ENCODE measurements around the gene ZCCHC7. TPM values are rescaled to one million over a fixed set of nuclear protein-coding genes. Genes with fewer than 3 reads are reported as not detected.
A peak's percentile ranks its signal among the peaks of the same experiment; 100 is the strongest.

The ZCCHC7 gene
- polyA plus RNA-seq, 3 donors from 2014 or later: 21.1 to 23.8 (median 23.1) TPM

DNA sequence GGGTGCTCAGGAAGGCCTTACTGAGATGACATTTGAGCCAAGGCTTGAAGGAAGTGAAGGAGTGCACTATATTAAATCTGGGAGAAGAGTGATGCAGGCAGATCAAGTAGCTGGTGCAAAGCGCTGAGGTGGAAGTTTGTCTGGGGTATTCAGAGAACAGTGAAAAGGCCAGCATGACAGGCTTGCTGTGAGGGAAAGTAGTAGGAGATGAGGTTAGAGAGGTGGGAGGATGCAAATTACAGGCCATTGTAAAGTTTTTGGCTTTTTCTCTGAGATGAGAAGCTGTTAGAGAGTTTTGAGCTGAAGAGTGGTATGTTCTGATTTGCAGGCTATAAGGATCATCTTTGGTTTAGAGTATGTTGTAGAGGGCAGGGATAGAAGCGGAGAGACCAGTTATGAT is 221.3 kb downstream of the ZCCHC7 start:
- H3K27me3 Mint-ChIP-seq (ENCODE audit: low read depth in 3 of 3): no peaks in the 10 kb centered on the region
- no peak for DNase-seq
- H3K4me3 Mint-ChIP-seq: no peak overlapping the region
- no peaks in the 10 kb centered on the region for H3K4me1 Mint-ChIP-seq
- H3K36me3 Mint-ChIP-seq: no peaks in the 10 kb centered on the region
- no peak overlapping the region for H3K27ac Mint-ChIP-seq
- H3K9me3 Mint-ChIP-seq: no peaks in the 10 kb centered on the region

DNA sequence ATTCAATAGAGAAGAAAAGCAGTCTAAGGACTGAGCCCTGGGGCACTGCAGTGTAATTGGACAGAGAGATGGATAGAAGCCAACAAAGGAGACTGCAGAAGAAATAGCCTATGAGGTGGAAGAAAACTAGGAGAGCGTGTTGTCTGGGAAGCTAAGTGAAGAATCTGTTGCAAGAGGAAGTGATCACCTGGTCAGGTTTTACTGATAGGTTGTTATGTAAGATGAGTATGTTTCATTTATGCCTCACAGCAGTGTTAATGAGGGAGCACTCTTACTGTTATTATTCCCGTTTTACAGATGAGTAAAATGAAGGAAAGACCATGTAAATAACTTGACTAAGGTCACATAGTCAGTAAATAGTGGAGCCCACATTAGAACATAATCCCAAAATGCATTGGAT is 222.1 kb downstream of the ZCCHC7 start:
- Mint-ChIP-seq H3K27ac (no peak overlapping the region), H3K4me3 (no peak overlapping the region), H3K27me3 (ENCODE audit: low read depth in 3 of 3) (no peaks in the 10 kb centered on the region), H3K9me3 (no peaks in the 10 kb centered on the region), H3K36me3 (no peaks in the 10 kb centered on the region), H3K4me1 (no peaks in the 10 kb centered on the region)
- no peak for DNase-seq

DNA sequence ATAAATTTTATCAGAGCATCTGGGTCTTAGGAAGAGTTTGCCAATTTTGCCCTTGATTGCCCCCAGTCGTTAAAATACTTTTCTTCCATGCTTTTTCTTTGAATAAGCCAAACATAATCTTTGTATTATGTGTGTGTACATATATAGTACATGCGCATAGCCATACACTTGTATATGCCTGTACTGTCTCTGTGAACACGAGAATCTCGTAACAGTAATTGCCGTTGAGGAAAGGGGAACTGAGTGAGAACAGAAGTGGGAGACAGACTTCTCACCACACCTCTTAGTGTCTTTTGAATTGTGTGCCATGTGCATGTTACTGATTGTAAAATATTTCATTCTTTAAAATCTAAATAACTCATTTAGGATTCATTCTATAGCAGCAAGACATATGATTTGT is 222.5 kb downstream of the ZCCHC7 start:
- H3K9me3 Mint-ChIP-seq: no peaks in the 10 kb centered on the region
- H3K27ac Mint-ChIP-seq: no peak overlapping the region
- no peaks in the 10 kb centered on the region for H3K27me3 Mint-ChIP-seq (ENCODE audit: low read depth in 3 of 3)
- H3K4me1 Mint-ChIP-seq: no peaks in the 10 kb centered on the region
- DNase-seq: no peak
- H3K36me3 Mint-ChIP-seq: no peaks in the 10 kb centered on the region
- H3K4me3 Mint-ChIP-seq: no peak overlapping the region

DNA sequence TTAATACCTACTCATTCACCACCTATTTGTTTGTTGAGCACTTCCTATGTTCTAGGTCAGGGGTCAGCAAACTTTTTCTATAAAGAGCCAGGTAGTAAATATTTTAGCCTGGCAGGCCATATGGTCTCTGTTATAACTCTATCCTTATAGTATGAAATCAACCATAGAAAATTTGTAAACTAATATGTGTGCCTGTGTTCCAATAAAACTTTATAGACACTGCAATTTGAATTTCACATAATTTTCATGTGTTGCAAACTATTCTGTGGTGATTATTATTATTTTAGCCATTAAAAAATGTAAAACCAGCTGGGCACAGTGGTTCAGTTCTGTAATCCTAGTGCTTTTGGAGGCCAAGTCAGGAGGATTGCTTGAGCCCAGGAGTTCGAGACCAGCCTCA is 223.3 kb downstream of the ZCCHC7 start:
- no peaks in the 10 kb centered on the region for H3K27me3 Mint-ChIP-seq (ENCODE audit: low read depth in 3 of 3)
- no peak for DNase-seq
- peaks cover 0 to 2% (median 0%) of the 10 kb centered on the region in 3 donors for H3K36me3 Mint-ChIP-seq
- H3K27ac Mint-ChIP-seq: no peak overlapping the region
- no peak overlapping the region for H3K4me3 Mint-ChIP-seq
- no peaks in the 10 kb centered on the region for H3K9me3 Mint-ChIP-seq
- no peaks in the 10 kb centered on the region for H3K4me1 Mint-ChIP-seq

DNA sequence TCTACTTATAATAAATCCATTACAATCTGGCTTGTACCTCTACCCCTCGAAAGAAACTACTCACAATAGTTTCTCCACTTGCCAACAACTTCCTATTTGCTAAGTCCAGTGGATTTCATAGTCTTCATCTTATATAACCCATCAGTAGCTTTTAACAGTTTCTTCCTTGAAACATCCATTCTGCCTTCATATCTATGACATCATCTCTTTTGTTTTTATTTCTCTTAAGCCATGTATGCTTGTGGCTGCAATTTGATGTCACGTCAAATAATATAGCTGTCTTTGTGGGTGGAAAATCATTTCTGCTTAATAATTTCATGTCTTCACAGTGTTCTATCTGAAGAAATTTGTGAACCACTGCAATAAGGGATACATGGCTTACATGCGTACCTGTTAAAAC is 224.7 kb downstream of the ZCCHC7 start:
- Mint-ChIP-seq H3K9me3 (no peaks in the 10 kb centered on the region), H3K36me3 (peaks cover 0 to 3% (median 0%) of the 10 kb centered on the region in 3 donors), H3K27me3 (ENCODE audit: low read depth in 3 of 3) (no peaks in the 10 kb centered on the region), H3K27ac (no peak overlapping the region), H3K4me1 (no peaks in the 10 kb centered on the region), H3K4me3 (no peak overlapping the region)
- no peak for DNase-seq

DNA sequence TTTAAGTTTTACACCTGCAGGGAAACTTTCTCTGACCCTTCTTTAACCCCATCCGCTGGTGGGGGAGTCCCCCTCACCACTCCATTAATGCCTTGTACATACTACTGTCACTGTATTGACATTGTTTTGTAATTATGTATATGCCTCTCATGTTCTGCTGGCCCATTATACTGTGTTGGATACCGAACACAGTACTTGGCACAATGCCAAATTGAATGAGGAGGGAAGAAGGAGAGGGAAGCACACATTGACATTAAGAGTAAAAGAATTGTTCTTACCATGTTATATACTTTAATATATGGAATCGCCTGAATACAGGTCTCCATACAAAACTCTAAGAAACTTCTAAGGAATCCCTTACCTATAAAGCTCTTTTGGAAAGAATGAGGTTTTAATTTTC is 228.5 kb downstream of the ZCCHC7 start:
- no peak overlapping the region for H3K4me3 Mint-ChIP-seq
- H3K36me3 Mint-ChIP-seq: peaks cover 10 to 24% (median 12%) of the 10 kb centered on the region in 3 donors
- no peak overlapping the region for H3K27ac Mint-ChIP-seq
- H3K27me3 Mint-ChIP-seq (ENCODE audit: low read depth in 3 of 3): no peaks in the 10 kb centered on the region
- no peak for DNase-seq
- no peaks in the 10 kb centered on the region for H3K9me3 Mint-ChIP-seq
- no peaks in the 10 kb centered on the region for H3K4me1 Mint-ChIP-seq

DNA sequence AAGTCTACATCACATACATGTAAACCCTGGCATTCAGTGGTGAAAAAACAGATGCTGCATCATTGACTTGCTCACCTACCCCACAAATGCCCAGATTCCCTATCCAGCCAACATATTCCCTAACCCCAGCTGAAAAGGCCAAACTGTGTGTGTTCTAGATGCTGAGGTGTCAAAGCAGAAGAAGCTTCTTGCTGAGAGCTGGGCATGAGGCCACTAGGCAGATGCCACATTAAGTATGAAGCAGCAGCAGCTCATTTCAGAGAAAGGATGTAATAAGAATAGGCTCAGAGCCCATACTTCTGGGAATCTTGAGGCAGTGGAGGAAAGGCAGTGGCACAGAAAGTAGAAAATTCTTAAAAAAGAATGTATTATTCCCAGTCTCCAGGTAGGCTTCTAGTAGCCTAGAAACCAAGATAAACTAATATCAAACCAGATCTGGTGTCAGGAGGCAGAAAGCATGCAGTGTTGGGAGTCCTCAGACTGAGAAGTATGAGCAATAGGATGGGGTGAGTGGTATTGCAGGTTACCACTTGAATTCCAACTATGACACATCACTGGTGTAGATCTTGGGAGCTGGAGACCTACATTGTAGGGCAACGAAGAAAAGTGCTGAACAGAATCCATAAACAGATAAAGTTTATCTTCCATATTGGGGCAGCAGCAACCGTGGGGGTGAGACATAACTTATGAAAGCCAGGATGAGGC is 230.3 kb downstream of the ZCCHC7 start:
- H3K4me1 Mint-ChIP-seq: no peaks in the 10 kb centered on the region
- DNase-seq: no peak
- no peaks in the 10 kb centered on the region for H3K27me3 Mint-ChIP-seq (ENCODE audit: low read depth in 3 of 3)
- H3K4me3 Mint-ChIP-seq: no peak overlapping the region
- peaks cover 15 to 29% (median 20%) of the 10 kb centered on the region in 3 donors for H3K36me3 Mint-ChIP-seq
- H3K27ac Mint-ChIP-seq: no peak overlapping the region
- no peaks in the 10 kb centered on the region for H3K9me3 Mint-ChIP-seq

DNA sequence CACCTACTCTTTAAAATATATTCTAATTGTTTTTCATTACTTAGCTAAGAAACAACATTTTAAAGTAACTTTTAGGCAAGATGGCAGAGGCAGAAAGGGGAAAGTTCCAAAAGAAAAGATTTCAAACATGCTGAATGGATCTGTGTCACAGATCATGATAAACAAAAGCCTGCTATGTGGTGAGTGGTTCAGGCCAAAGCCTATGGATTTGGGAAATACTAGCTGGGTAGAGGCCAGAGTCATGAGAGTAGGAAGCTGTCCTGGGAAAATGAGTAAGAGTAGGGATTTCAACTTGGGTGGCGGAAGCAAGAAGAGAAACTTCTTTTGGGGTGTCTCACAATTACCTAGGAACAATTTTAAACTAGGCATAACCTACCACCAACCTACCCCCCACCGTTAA is 233.4 kb downstream of the ZCCHC7 start:
- Mint-ChIP-seq H3K4me3 (no peak overlapping the region), H3K4me1 (no peaks in the 10 kb centered on the region), H3K36me3 (peaks cover 27 to 34% (median 33%) of the 10 kb centered on the region in 3 donors), H3K9me3 (no peaks in the 10 kb centered on the region), H3K27me3 (ENCODE audit: low read depth in 3 of 3) (no peaks in the 10 kb centered on the region), H3K27ac (no peak overlapping the region)
- DNase-seq: no peak

DNA sequence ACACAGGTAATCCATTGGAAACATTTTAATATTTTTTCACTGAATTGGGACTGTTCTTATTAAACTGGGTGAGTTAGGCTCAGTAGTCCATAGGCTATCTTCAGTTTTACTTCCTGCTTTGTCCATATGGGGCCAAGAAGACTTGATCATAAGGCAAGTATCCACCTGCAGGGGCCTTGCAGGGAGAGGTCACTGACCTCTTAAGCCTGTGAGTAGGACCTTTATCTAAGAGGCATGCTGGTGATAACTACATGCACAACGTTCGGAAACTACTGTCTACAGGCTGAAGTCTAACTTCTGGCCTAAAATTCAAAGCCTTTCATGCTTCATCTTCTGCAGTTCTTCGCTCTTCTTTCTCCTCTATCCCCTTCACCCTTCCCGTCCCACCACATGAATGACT is 242.1 kb downstream of the ZCCHC7 start:
- no peak overlapping the region for H3K4me3 Mint-ChIP-seq
- peaks cover 0 to 2% (median 0%) of the 10 kb centered on the region in 6 donors for H3K9me3 Mint-ChIP-seq
- H3K36me3 Mint-ChIP-seq: peaks cover 4 to 18% (median 17%) of the 10 kb centered on the region in 3 donors
- no peak overlapping the region for H3K27ac Mint-ChIP-seq
- no peak for DNase-seq
- H3K4me1 Mint-ChIP-seq: peaks cover 8 to 9% of the 10 kb centered on the region in 2 donors
- H3K27me3 Mint-ChIP-seq (ENCODE audit: low read depth in 3 of 3): peaks cover 0 to 2% (median 0%) of the 10 kb centered on the region in 3 donors

DNA sequence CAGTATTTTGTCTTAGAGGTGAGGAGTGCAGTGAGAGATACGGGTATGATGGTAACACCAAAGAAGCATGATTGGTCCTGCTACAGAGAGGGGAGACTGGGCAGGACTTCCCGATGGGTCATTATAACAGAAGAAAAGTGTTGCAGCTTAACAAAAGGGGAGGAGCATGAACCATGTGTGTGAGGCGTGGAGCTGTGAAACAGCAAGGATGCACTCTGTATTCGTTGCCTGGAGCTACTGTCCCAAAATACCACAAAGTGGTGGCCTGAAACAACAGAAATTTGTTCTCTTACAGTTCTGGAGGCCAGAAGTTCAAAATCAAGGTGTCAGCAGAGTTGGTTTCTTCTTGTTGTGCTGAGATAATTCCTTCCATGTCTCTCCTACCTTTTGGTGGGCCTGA is 242.8 kb downstream of the ZCCHC7 start:
- no peak for DNase-seq
- Mint-ChIP-seq H3K9me3 (peaks cover 0 to 2% (median 0%) of the 10 kb centered on the region in 6 donors), H3K27me3 (ENCODE audit: low read depth in 3 of 3) (peaks cover 0 to 2% (median 0%) of the 10 kb centered on the region in 3 donors), H3K36me3 (peaks cover 4 to 18% (median 15%) of the 10 kb centered on the region in 3 donors), H3K4me1 (peaks cover 8 to 9% of the 10 kb centered on the region in 2 donors), H3K27ac (no peak overlapping the region), H3K4me3 (no peak overlapping the region)

DNA sequence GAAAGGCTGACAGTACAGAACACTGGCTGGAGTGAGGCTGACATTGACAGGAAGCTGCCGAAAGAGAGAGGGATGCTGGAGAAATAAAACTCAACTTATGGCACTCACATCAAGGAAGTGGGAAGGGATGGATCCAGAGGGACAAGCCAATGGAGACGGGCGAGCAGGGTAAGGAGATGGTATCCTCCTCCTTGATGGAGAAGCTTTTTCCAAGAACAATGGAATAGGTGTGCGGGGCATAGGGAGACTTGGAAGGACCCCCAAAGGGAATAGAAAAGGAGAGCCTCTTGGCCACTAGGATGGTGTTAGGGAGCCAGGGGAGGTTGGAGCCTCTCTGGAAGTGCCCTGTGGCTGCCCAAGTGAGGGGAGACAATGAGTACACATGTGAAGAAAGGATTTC is 243.8 kb downstream of the ZCCHC7 start:
- Mint-ChIP-seq H3K4me3 (no peak overlapping the region), H3K9me3 (peaks cover 0 to 2% (median 0%) of the 10 kb centered on the region in 6 donors), H3K4me1 (peaks cover 8 to 9% of the 10 kb centered on the region in 2 donors), H3K27me3 (ENCODE audit: low read depth in 3 of 3) (peaks cover 0 to 2% (median 0%) of the 10 kb centered on the region in 3 donors), H3K27ac (no peak overlapping the region), H3K36me3 (peaks cover 4 to 12% (median 9%) of the 10 kb centered on the region in 3 donors)
- DNase-seq: no peak

DNA sequence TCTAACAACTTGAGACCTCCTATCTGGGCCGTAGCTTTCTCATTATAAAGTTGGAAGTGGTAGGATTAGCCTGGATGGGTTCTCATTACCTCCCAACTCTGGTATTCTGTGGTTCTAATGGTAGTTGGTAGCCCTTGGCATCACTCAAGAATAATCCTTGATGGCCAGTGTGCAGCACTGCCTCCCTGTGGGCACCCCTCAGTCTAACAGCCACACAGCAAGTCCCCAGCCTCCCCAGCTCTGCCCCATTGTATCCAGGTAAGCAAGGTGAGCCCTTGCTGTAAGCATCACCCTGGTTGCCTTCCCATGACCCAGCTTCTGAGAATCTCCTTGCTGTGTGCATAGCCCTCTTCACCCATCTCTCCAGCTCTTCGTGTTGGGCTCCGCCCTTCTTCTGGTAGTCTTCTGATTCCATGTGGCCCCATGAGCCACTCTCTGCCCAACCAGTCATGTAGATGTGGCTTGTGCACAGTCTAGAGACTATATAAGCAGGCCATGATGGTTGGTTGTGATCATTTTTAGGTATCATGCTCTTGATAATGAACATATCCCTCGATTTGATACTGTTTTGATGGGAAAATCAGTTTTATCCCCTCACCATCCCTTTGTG is 244.5 kb downstream of the ZCCHC7 start:
- H3K4me1 Mint-ChIP-seq: peaks cover 8 to 9% of the 10 kb centered on the region in 2 donors
- DNase-seq: peak in 2 of 3 donors; percentile 12 to 14
- H3K27ac Mint-ChIP-seq: no peak overlapping the region
- peaks cover 0 to 2% (median 0%) of the 10 kb centered on the region in 6 donors for H3K9me3 Mint-ChIP-seq
- peaks cover 2 to 7% (median 6%) of the 10 kb centered on the region in 3 donors for H3K36me3 Mint-ChIP-seq
- H3K4me3 Mint-ChIP-seq: no peak overlapping the region
- H3K27me3 Mint-ChIP-seq (ENCODE audit: low read depth in 3 of 3): peaks cover 0 to 2% (median 1%) of the 10 kb centered on the region in 3 donors

DNA sequence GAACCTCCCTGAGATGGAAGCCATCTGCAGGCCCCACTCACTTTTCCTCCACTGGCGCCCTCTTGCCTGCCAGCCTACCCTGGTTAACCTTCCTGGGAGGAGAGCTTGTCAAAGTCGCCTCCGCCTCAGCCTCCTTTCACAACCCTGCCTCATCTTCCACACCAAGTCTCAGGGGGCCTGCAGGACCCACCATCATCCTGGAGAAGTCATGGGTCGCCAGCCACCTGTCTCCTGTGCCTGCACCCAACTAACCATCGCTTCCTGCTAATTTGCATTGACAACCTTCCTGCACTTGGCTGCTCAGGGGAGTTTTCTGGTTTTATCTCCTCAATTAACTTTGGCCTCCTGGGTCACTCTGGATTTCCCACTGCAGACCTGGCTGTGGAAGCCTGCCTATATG is 249.3 kb downstream of the ZCCHC7 start:
- Mint-ChIP-seq H3K36me3 (no peaks in the 10 kb centered on the region), H3K9me3 (peaks cover 0 to 2% (median 0%) of the 10 kb centered on the region in 6 donors), H3K27me3 (ENCODE audit: low read depth in 3 of 3) (peaks cover 0 to 4% (median 2%) of the 10 kb centered on the region in 3 donors), H3K4me1 (peaks cover 0 to 4% of the 10 kb centered on the region in 2 donors), H3K4me3 (no peak overlapping the region), H3K27ac (no peak overlapping the region)
- DNase-seq: no peak

DNA sequence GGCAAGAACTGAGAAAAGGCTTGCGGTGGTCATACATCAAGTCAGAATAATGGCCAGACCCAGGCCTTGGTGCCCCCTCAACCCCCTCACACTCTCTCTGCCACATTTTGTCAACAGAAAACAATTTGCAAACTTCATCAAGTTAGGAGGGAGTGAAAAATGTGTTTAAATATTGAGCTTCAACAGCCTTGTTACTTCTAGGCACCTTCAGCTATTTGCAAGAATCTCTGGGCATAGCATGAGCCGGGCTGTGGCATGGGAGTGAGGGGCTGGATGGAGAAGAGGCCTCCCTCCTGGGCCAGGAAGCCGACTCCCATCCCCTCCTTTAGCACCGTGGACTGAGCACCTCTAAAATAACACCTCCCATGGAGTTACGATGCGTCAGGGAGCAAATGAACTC is 249.9 kb downstream of the ZCCHC7 start:
- Mint-ChIP-seq H3K27me3 (ENCODE audit: low read depth in 3 of 3) (peaks cover 0 to 4% (median 0%) of the 10 kb centered on the region in 3 donors), H3K4me1 (no peaks in the 10 kb centered on the region), H3K36me3 (no peaks in the 10 kb centered on the region), H3K4me3 (no peak overlapping the region), H3K27ac (no peak overlapping the region), H3K9me3 (peaks cover 0 to 2% (median 0%) of the 10 kb centered on the region in 6 donors)
- DNase-seq: no peak
